ENCODE data around the gene C2CD4D.
"Not testable (repeated sequence)": the region's sequence is repeated elsewhere in the genome, so short reads cannot be mapped to it uniquely, and the experiment has no call there.

Gene C2CD4D

GRCh38 chr1:151839457-151840403 lies at the start of gene C2CD4D:
TSS of gene C2CD4D (minus strand) at chr1:151839820. CDS start at chr1:151838989, 831 bp downstream.
- DNase-seq = no peak

DNA sequence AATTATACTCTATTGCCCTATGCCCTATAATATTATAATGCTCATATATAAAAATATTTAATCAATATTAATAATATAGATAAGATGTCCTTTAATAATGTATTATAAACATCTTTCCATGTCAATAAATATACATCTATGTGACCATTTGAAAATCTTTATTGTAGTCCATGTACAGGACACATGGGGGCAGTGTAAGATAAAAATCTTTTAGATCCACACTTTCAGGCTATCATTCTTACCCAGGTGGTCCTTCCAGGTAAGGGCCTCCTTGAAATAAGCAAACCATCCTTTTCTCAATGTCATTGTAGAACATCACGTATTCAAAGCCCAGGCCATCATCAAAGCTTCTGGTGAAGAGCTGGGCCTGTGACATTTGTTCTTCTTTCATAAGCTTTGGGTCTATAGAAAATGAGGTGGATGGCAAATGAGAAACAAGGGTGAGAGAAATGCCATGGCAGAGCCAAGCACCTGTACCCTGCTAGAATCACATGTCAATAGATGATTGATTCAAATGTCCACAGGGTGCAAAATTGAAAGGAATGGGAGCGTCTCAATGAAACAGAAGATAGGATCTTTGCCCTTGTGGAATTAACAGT lies 49.5 kb upstream of the C2CD4D start:
- no peak for DNase-seq

DNA sequence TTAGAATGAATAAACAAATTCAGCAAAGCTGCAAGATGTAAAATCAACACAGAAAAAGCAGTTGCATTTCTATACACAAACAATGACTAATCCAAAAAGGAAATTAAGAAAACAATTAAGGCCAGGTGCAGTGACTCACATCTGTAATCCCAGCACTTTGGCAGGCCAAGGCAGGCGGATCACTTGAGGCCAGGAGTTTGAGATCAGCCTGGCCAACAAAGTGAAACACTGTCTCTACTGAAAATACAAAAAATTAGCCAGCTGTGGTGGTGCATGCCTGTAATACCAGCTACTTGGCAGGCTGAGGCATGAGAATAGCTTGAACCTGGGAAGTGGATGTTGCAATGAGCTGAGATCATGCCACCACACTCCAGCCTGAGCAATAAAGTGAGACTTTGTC lies 47.4 kb upstream of the C2CD4D start:
- DNase-seq = no peak

- no peak for DNase-seq
These were observed 45.9 kb upstream of the C2CD4D start for GRCh38 chr1:151885479-151885878.

DNA sequence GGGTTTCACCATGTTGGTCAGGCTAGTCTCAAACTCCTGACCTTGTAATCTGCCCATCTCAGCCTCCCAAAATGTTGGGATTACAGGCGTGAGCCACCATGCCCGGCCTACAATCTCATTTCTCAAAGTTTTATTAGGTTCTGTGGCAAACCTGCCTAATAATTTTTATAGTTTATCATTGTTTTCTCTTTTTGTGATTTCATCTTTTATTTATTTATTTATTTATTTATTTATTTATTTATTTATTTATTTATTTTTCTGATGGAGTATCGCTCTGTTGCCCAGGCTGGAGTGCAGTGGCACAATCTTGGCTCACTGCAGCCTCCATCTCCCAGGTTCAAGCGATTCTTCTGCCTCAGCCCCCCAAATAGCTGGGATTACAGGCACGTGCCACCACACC lies 45.3 kb upstream of the C2CD4D start:
- DNase-seq = not testable (repeated sequence)

GRCh38 chr1:151884445-151884844 lies 44.8 kb upstream of the C2CD4D start:
- not testable (repeated sequence) for DNase-seq

GRCh38 chr1:151883898-151884297 lies 44.3 kb upstream of the C2CD4D start:
- DNase-seq = not testable (repeated sequence)

GRCh38 chr1:151882918-151883317 lies 43.3 kb upstream of the C2CD4D start:
- DNase-seq = not testable (repeated sequence)

DNA sequence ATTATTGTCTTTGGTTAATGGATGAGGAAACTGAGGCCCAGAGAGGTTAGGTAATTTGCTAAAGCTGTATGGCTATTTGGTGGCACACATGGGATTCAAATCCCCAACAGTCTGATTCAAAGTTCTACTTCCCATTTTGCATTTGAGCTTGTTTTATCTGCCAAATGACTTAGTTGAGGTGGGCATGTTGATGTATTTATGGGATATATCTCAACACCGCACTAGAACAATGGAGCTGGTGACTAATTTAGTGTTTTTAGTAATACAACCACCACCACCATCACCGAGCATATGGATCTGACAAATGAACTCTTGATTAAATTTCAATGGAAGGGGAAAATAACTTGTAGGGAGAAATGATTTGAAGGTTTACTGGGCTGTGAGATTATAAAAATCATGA lies 42.8 kb upstream of the C2CD4D start:
- DNase-seq = no peak

GRCh38 chr1:151881479-151881878 lies 41.9 kb upstream of the C2CD4D start:
- no peak for DNase-seq

DNA sequence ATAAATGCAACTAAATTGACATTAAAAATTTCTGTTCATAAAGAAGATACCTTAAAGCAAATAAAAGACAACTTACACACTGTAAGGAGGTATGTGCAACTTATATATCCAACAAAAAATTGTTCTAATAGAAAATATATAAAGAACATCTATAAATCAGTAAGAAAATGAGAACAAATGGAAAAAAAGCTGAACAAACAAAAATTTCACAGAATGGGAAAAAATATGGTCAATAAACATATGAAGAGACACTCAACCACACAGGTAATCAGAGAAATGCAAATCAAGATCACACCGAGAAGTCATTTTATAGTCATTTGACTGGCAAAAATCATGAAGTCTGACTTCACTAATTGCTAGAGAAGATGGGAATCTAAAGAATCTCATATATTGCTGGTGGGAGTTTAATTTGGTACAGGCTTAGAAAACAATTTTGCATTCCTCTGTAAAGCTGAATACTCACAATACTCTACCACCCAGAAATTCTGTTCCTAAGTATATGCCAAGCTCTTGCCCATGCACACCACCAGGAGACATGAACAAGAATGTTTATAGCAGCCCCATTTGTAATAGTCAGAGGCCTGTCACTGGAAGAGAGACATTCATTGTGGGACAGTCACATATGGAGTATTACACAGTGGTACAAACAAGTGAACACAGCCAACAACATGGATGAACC lies 35.9 kb upstream of the C2CD4D start:
- DNase-seq = no peak

GRCh38 chr1:151872776-151873175 lies 33.2 kb upstream of the C2CD4D start:
- DNase-seq = not testable (repeated sequence)

- DNase-seq = no peak
These were observed 31.8 kb upstream of the C2CD4D start for GRCh38 chr1:151871284-151872030.

GRCh38 chr1:151868486-151868885 lies 28.9 kb upstream of the C2CD4D start:
- DNase-seq = no peak

DNA sequence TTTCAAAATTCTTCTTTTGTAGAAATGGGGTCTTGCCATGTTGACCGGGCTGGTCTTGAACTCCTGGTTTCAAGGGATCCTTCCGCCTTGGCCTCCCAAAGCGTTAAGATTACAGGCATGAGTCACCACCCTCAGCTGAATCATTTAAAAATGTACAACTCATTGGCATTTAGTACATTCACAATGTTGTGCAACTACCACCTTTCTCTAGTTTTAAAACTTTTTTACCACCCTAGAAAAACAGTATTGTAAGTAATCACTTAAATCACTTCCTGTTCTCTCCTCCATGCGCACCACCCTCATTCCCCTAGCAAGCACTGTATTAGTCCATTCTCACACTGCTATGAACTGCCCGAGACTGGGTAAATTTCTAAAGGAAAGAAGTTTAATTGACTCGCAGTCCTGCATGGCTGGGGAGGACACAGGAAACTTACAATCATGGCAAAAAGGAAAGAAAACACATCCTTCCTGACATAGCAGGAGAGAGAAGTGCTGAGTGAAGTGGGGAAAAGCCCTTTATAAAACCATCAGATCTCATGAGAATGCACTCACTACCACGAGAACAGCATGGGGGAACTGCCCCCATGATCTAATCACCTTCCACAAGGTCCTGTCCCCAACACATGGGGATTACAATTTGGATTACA lies 28.3 kb upstream of the C2CD4D start:
- no peak for DNase-seq

DNA sequence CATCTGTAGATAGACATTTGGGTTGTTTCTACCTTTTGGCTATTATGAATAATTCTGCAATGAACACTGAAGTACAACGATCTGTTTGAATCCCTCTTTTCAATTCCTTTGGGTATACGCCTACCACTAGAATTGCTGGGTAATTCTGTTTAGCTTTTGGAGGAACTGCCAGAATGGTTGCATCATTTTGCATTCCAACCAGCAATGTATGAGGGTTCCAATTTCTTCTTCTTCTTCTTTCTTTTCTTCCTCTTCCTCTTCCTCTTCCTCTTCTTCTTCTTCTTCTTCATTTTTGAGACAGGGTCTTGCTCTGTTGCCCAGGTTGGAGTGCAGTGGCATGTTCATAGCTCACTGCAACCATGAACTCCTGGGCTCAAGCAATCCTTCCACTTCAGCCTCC lies 27.7 kb upstream of the C2CD4D start:
- DNase-seq = no peak

GRCh38 chr1:151864411-151864810 lies 24.8 kb upstream of the C2CD4D start:
- DNase-seq = no peak

- no peak for DNase-seq
These were observed 23.0 kb upstream of the C2CD4D start for GRCh38 chr1:151862604-151863003.

GRCh38 chr1:151860504-151861187 lies 21.0 kb upstream of the C2CD4D start:
- no peak for DNase-seq

DNA sequence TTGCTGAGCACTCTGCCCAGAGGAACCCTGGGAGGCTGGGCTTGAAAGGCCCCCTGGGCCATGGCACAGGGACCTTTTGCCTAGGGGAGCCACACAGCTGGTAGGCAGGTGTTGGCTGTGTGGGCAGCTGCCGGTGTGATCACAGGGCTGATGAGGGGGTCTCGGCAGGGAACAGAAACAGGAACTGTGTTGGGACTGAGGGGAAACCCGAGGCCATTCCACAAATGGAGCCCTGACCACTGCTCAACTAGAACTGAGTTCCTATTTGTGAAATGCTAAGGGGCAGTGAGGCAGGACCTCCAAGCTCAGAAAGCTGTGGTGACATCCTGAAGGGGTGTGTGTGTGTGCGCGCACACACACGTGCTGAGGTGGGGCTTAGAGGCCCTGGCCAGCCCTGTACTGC lies 20.3 kb upstream of the C2CD4D start:
- no peak for DNase-seq

GRCh38 chr1:151858886-151859665 lies 19.5 kb upstream of the C2CD4D start:
- no peak for DNase-seq
